Measurements from ENCODE around the gene WDR90.
A peak's percentile ranks its signal among the peaks of the same experiment; 100 is the strongest.

The WDR90 gene

GRCh38 chr16:625117-625976, 23.8 kb upstream of the WDR90 start:
- TF ChIP-seq, protein P1, sequence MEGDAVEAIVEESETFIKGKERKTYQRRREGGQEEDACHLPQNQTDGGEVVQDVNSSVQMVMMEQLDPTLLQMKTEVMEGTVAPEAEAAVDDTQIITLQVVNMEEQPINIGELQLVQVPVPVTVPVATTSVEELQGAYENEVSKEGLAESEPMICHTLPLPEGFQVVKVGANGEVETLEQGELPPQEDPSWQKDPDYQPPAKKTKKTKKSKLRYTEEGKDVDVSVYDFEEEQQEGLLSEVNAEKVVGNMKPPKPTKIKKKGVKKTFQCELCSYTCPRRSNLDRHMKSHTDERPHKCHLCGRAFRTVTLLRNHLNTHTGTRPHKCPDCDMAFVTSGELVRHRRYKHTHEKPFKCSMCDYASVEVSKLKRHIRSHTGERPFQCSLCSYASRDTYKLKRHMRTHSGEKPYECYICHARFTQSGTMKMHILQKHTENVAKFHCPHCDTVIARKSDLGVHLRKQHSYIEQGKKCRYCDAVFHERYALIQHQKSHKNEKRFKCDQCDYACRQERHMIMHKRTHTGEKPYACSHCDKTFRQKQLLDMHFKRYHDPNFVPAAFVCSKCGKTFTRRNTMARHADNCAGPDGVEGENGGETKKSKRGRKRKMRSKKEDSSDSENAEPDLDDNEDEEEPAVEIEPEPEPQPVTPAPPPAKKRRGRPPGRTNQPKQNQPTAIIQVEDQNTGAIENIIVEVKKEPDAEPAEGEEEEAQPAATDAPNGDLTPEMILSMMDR (IDR thresholded peaks at IDR 0.05; ENCODE audit: insufficient read depth, low read length, missing control alignments), result no peak
- no peak overlapping the region for H3K4me3 ChIP-seq (ENCODE audit: low read depth, low read length)
- DNase-seq (ENCODE audit: low read depth, low spot score), result no peak
- ChIA-PET CTCF (interaction anchor here (1.3 kb wide), 1 partner anchor 11 kb away, joined by 3 read pairs; no protein-coding TSS in a partner anchor), POLR2A (no interaction called here)

DNA sequence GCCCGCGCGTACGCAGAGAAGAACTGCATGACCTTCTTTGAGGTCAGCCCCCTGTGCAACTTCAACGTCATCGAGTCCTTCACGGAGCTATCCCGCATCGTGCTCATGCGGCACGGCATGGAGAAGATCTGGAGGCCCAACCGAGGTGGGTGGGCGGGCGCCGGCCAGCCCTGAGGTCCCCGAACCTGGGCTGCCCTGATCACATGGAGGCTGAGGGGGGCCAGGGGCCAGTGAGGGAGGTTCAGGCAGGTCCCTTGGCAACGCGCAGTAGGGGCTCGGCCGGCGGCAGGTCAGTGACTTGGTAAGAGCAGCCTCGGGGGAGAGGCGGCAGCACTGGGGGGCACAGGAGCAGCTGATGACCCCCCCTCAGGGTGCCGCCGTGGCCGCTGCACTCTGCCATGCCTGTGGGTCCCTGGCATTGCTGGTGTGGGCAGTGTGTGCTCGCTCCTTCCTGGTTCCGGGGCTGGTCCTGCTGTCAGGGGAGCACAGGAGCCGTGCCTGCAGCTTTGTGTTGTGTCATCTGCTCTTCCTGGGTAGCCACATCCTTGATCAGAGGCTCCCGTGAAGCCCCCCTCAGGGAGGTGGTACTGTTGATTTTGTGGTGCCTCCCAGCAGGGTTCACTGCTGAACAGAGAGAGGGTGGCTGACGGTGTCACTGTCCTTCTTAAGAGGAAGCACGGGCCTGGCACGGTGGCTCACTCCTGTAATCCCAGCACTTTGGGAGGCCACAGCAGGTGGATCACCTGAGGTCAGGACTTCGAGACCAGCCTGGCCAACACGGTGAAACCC, 23.0 kb upstream of the WDR90 start:
- DNase-seq (ENCODE audit: low read depth, low spot score), result no peak
- POLR2A ChIA-PET, result interaction anchor here (0.8 to 1.3 kb wide), 3 partner anchors 27 to 42 kb away, joined by 3 to 4 read pairs (median 3); partner anchors contain the start of genes RAB40C and RHOT2
- TF ChIP-seq, protein P1 (IDR thresholded peaks at IDR 0.05; ENCODE audit: insufficient read depth, low read length, missing control alignments), result no peak
- CTCF ChIA-PET, result no interaction called here
- H3K4me3 ChIP-seq (ENCODE audit: low read depth, low read length), result no peak overlapping the region

GRCh38 chr16:626787-627453, 22.2 kb upstream of the WDR90 start:
- TF ChIP-seq, protein P1 (IDR thresholded peaks at IDR 0.05; ENCODE audit: insufficient read depth, low read length, missing control alignments), result no peak
- H3K4me3 ChIP-seq (ENCODE audit: low read depth, low read length), result no peak overlapping the region
- ChIA-PET CTCF (no interaction called here), POLR2A (interaction anchor here (0.8 to 1.4 kb wide), 4 partner anchors 10 to 41 kb away, joined by 3 to 5 read pairs (median 4); partner anchors contain the start of genes RAB40C and RHOT2)
- DNase-seq (ENCODE audit: low read depth, low spot score), result peak; percentile 65

DNA sequence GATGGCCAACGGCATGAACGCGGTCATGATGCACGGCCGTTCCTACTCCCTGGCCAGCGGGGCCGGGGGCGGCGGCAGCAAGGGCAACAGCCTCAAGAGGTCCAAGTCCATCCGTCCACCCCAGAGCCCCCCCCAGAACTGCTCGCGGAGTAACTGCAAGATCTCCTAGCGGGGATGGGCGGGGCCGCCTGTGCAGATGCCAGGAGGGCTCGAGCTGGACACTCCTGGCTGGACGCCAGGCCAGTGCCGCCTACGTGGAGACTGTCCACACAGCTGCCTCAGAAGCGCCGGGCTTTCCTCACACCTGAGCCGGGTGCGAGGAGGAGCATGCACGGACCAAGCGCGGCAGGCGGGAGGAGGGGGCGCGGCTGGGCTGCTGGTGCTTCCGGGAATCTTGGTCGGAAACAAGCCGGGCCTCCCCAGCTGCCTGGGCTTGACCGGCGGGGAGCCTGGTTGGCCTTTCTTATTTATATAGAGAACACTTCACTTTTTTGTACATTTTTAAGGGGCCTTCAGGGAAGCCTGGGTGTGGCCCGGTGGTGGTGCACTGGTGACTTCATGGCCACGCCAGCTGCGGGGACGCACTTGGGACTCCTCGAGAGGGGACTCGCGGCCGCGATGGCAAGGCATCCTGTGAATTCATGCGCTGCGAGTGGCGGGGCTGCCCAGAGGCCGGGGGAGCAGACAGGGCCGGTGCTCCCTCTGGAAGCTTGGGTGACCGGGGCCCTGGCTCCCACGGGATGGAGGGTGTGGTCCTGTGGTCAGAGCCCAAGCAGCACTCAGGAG, 21.5 kb upstream of the WDR90 start:
- POLR2A ChIA-PET, result interaction anchor here (1.0 to 1.4 kb wide), 3 partner anchors 9 to 37 kb away, joined by 3 to 5 read pairs (median 3); partner anchors contain the start of gene RAB40C
- CTCF ChIA-PET, result interaction anchor here (0.7 kb wide), 1 partner anchor 15 kb away, joined by 3 read pairs; no protein-coding TSS in a partner anchor
- no peak for DNase-seq (ENCODE audit: low read depth, low spot score)

GRCh38 chr16:628321-629061, 20.7 kb upstream of the WDR90 start:
- H3K4me3 ChIP-seq (ENCODE audit: low read depth, low read length), result no peak overlapping the region
- ChIA-PET POLR2A (no interaction called here), CTCF (interaction anchor here (0.7 kb wide), 1 partner anchor 14 kb away, joined by 3 read pairs; no protein-coding TSS in a partner anchor)
- TF ChIP-seq, protein P1 (IDR thresholded peaks at IDR 0.05; ENCODE audit: insufficient read depth, low read length, missing control alignments), result no peak
- no peak for DNase-seq (ENCODE audit: low read depth, low spot score)

More for the DNA sequence above, 21.5 kb upstream of the WDR90 start:
- TF ChIP-seq, protein P1 (IDR thresholded peaks at IDR 0.05; ENCODE audit: insufficient read depth, low read length, missing control alignments), result no peak
- H3K4me3 ChIP-seq (ENCODE audit: low read depth, low read length), result no peak overlapping the region
